ENCODE data around the gene ATM.

The ATM gene

GRCh38 chr11:108237058-108237481 lies 14.2 kb downstream of the ATM start:
- Histone ChIP-seq H3K4me1 (ENCODE audit: control insufficient read depth, low read length) (peaks cover 48% of the 10 kb centered on the region), H3K27me3 (ENCODE audit: control insufficient read depth, low read length) (no peaks in the 10 kb centered on the region), H3K4me3 (ENCODE audit: low read length) (peak overlapping the region; percentile 53), H3K27ac (ENCODE audit: low read depth, low read length) (peak overlapping the region; percentile 84), H4K20me1 (ENCODE audit: control insufficient read depth, insufficient read depth, low read depth, low read length) (no peaks in the 10 kb centered on the region), H3K36me3 (ENCODE audit: control insufficient read depth, low read length) (peaks cover 91% of the 10 kb centered on the region), H3K9me3 (ENCODE audit: control insufficient read depth, insufficient read depth, low read length) (no peaks in the 10 kb centered on the region), H3F3A (ENCODE audit: control insufficient read depth, insufficient read depth) (peaks cover 26% of the 10 kb centered on the region), H3K79me2 (ENCODE audit: control insufficient read depth, low read length) (peaks cover 35% of the 10 kb centered on the region), H3K9me2 (replicated peaks; ENCODE audit: control insufficient read depth, low read length) (no peaks in the 10 kb centered on the region), H3K4me2 (ENCODE audit: low read length) (peak overlapping the region; percentile 72)
- TF ChIP-seq, protein P1, sequence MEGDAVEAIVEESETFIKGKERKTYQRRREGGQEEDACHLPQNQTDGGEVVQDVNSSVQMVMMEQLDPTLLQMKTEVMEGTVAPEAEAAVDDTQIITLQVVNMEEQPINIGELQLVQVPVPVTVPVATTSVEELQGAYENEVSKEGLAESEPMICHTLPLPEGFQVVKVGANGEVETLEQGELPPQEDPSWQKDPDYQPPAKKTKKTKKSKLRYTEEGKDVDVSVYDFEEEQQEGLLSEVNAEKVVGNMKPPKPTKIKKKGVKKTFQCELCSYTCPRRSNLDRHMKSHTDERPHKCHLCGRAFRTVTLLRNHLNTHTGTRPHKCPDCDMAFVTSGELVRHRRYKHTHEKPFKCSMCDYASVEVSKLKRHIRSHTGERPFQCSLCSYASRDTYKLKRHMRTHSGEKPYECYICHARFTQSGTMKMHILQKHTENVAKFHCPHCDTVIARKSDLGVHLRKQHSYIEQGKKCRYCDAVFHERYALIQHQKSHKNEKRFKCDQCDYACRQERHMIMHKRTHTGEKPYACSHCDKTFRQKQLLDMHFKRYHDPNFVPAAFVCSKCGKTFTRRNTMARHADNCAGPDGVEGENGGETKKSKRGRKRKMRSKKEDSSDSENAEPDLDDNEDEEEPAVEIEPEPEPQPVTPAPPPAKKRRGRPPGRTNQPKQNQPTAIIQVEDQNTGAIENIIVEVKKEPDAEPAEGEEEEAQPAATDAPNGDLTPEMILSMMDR (IDR thresholded peaks at IDR 0.05; ENCODE audit: low read depth, low read length, poor library complexity, severe bottlenecking), result no peak
- no peak for TF ChIP-seq EZH2phosphoT487 (IDR thresholded peaks at IDR 0.05; ENCODE audit: borderline replicate concordance, low read length)

GRCh38 chr11:108239076-108239475 lies 16.2 kb downstream of the ATM start:
- no peak for TF ChIP-seq EZH2phosphoT487 (IDR thresholded peaks at IDR 0.05; ENCODE audit: borderline replicate concordance, low read length)
- TF ChIP-seq, protein P1 (IDR thresholded peaks at IDR 0.05; ENCODE audit: low read depth, low read length, poor library complexity, severe bottlenecking), result no peak
- H3K4me2 ChIP-seq (ENCODE audit: low read length), result no peak overlapping the region
- H3K4me3 ChIP-seq (ENCODE audit: low read length), result no peak overlapping the region
- H4K20me1 ChIP-seq (ENCODE audit: control insufficient read depth, insufficient read depth, low read depth, low read length), result no peaks in the 10 kb centered on the region
- peaks cover 19% of the 10 kb centered on the region for H3F3A ChIP-seq (ENCODE audit: control insufficient read depth, insufficient read depth)
- H3K27me3 ChIP-seq (ENCODE audit: control insufficient read depth, low read length), result no peaks in the 10 kb centered on the region
- peaks cover 81% of the 10 kb centered on the region for H3K36me3 ChIP-seq (ENCODE audit: control insufficient read depth, low read length)
- H3K9me3 ChIP-seq (ENCODE audit: control insufficient read depth, insufficient read depth, low read length), result no peaks in the 10 kb centered on the region
- no peak overlapping the region for H3K27ac ChIP-seq (ENCODE audit: low read depth, low read length)
- H3K79me2 ChIP-seq (ENCODE audit: control insufficient read depth, low read length), result peaks cover 21% of the 10 kb centered on the region
- no peaks in the 10 kb centered on the region for H3K9me2 ChIP-seq (replicated peaks; ENCODE audit: control insufficient read depth, low read length)
- H3K4me1 ChIP-seq (ENCODE audit: control insufficient read depth, low read length), result peaks cover 38% of the 10 kb centered on the region

- H3K79me2 ChIP-seq (ENCODE audit: control insufficient read depth, low read length), result peaks cover 18% of the 10 kb centered on the region
- TF ChIP-seq, protein P1 (IDR thresholded peaks at IDR 0.05; ENCODE audit: low read depth, low read length, poor library complexity, severe bottlenecking), result no peak
- TF ChIP-seq EZH2phosphoT487 (IDR thresholded peaks at IDR 0.05; ENCODE audit: borderline replicate concordance, low read length), result no peak
- no peaks in the 10 kb centered on the region for H3K9me3 ChIP-seq (ENCODE audit: control insufficient read depth, insufficient read depth, low read length)
- peaks cover 15% of the 10 kb centered on the region for H3K4me1 ChIP-seq (ENCODE audit: control insufficient read depth, low read length)
- no peaks in the 10 kb centered on the region for H3K27me3 ChIP-seq (ENCODE audit: control insufficient read depth, low read length)
- no peaks in the 10 kb centered on the region for H4K20me1 ChIP-seq (ENCODE audit: control insufficient read depth, insufficient read depth, low read depth, low read length)
- no peak overlapping the region for H3K4me3 ChIP-seq (ENCODE audit: low read length)
- no peaks in the 10 kb centered on the region for H3K9me2 ChIP-seq (replicated peaks; ENCODE audit: control insufficient read depth, low read length)
- H3K4me2 ChIP-seq (ENCODE audit: low read length), result no peak overlapping the region
- H3K27ac ChIP-seq (ENCODE audit: low read depth, low read length), result no peak overlapping the region
- peaks cover 82% of the 10 kb centered on the region for H3K36me3 ChIP-seq (ENCODE audit: control insufficient read depth, low read length)
- H3F3A ChIP-seq (ENCODE audit: control insufficient read depth, insufficient read depth), result peaks cover 4% of the 10 kb centered on the region
These were observed 18.6 kb downstream of the ATM start for GRCh38 chr11:108241330-108242037.

All from DOHH2 (cell line).